Right lobe of liver (tissue), 4 donors: ENCODE data around the gene TEX10.

Experiments used
- CTCF ChIP-seq, 4 donors: fragments of 200-600 bp in 3 of 4; fragments of 450-650 bp in 1 of 4; IDR thresholded peaks; one replicate each; pipeline versions ENCODE4 v1.5.1 to v1.8.0; 2016 to 2022; ENCODE audit warnings: antibody characterized with exemption in 4 of 4, mild to moderate bottlenecking in 2 of 4
- POLR2A ChIP-seq: fragments of 450-650 bp; IDR thresholded peaks from one replicate; pipeline ENCODE4 v1.6.1; 2017; ENCODE audit warnings: antibody characterized with exemption, mild to moderate bottlenecking
- donor health status: DM: no; HTN: no; CAD: no.
- donor health status: DM: no; HTN: no; CAD: no.
- donor health status: DM: no; HTN: yes; CAD: no.

GRCh38 chr9:100292414-100292813 lies 60.3 kb downstream of the TEX10 start:
- no peak for TF ChIP-seq CTCF (IDR thresholded peaks at IDR 0.05)
- TF ChIP-seq POLR2A, result no peak
